Osteocyte (in vitro differentiated cells): ENCODE measurements around the gene GRIK4. TPM values are rescaled to one million over a fixed set of nuclear protein-coding genes. Genes with fewer than 3 reads are reported as not detected.

Experiments used
- DNase-seq: peaks from one replicate; pipeline ENCODE4 v3.0.0; 2021; ENCODE audit warnings: mixed read lengths; ENCODE audit not compliant: unreplicated experiment; ENCODE audit errors: extremely low spot score
- H3K27ac Mint-ChIP-seq: one replicate; pipeline ENCODE4 v1.8.0; 2021; ENCODE audit warnings: mild to moderate bottlenecking, mixed read lengths; ENCODE audit not compliant: unreplicated experiment
- H3K27me3 Mint-ChIP-seq: one replicate; pipeline ENCODE4 v1.8.0; 2021; ENCODE audit warnings: mixed read lengths; ENCODE audit not compliant: unreplicated experiment
- H3K36me3 Mint-ChIP-seq: one replicate; pipeline ENCODE4 v1.8.0; 2021; ENCODE audit warnings: mixed read lengths; ENCODE audit not compliant: unreplicated experiment
- H3K4me1 Mint-ChIP-seq: one replicate; pipeline ENCODE4 v1.8.0; 2021; ENCODE audit warnings: mixed read lengths; ENCODE audit not compliant: unreplicated experiment
- H3K4me3 Mint-ChIP-seq: one replicate; pipeline ENCODE4 v1.8.0; 2021; ENCODE audit warnings: mild to moderate bottlenecking, moderate library complexity, mixed read lengths; ENCODE audit not compliant: unreplicated experiment
- H3K9me3 Mint-ChIP-seq: one replicate; pipeline ENCODE4 v1.8.0; 2021; ENCODE audit warnings: mixed read lengths; ENCODE audit not compliant: unreplicated experiment
- CTCF ChIP-seq: fragments of 200-600 bp; sonication (generic); IDR thresholded peaks from 2 replicates; pipeline ENCODE4 v1.5.0; 2021; ENCODE audit warnings: antibody characterized with exemption, mild to moderate bottlenecking, moderate library complexity
- total RNA-seq: library from RNA; stranded (reverse); gene quantifications from 2 replicates; pipeline ENCODE4 v1.2.1, GENCODE V29; 2021

The GRIK4 gene
- total RNA-seq, 1 donor from 2014 or later, result 0.11 TPM

DNA sequence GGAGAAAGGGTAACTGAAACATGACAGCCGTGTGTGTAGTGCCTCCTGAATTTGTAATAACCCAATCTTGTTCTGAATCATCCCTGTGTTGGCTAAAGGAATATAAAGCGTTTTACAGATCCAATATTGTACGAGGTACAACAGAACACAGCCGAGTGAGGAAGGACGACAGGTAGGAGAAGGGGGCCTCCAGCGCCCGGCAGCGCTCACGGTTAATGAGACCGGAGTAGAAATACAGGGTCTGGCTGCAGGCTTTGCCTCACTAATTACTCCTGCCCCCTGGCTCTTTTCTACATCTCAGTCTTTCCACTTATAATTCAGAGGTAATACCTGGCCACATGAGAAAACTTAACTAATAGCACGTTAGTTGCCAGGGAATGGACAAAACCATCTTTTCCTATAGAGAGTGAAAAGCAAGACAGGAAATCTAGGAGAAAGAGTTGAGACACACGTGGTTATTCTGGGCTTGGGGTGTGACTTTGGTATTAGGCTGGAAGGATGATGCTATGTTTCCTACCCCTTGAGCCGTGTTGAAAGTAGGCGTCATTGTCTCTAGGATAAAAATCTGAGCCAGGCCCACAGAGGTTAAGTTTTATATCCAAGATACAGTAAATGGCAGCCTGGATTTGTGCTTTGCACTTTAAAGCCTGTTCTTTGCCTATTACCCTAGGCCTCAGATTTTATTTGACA lies 54.1 kb downstream of the GRIK4 start:
- H3K27ac Mint-ChIP-seq, result no peak overlapping the region
- no peak for TF ChIP-seq CTCF
- no peak for DNase-seq
- peaks cover 15% of the 10 kb centered on the region for H3K27me3 Mint-ChIP-seq
- H3K4me1 Mint-ChIP-seq, result peaks cover 4% of the 10 kb centered on the region
- no peaks in the 10 kb centered on the region for H3K9me3 Mint-ChIP-seq
- peak overlapping the region; percentile 48 for H3K4me3 Mint-ChIP-seq
- no peaks in the 10 kb centered on the region for H3K36me3 Mint-ChIP-seq

DNA sequence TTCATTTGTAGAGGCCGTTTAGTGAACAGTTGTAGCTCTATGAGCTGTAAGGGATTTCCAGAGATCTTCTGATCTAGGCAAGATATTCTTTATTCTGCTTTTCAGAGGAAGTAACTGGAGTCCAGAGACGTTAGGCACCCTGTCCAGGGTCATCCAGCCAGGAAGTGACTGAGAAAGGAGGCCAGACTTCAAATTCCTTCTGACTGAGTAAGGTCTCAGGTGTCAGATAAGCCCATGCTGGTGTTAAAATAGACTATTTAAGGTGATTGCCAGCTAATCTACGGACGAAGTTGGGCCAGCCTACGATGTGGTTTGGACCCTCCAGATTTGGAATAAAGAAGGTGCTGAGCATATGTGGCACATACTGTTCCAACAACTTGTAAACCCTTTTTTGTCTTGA lies 54.6 kb downstream of the GRIK4 start:
- Mint-ChIP-seq H3K4me1 (peaks cover 4% of the 10 kb centered on the region), H3K27me3 (peaks cover 20% of the 10 kb centered on the region), H3K27ac (no peak overlapping the region), H3K9me3 (no peaks in the 10 kb centered on the region), H3K4me3 (no peak overlapping the region), H3K36me3 (no peaks in the 10 kb centered on the region)
- no peak for TF ChIP-seq CTCF
- no peak for DNase-seq

- Mint-ChIP-seq H3K27ac (no peak overlapping the region), H3K4me3 (no peak overlapping the region), H3K4me1 (peaks cover 4% of the 10 kb centered on the region), H3K27me3 (peaks cover 15% of the 10 kb centered on the region), H3K9me3 (no peaks in the 10 kb centered on the region), H3K36me3 (no peaks in the 10 kb centered on the region)
- DNase-seq, result no peak
- TF ChIP-seq CTCF, result no peak
Observed at GRCh38 chr11:120568572-120569307, 57.2 kb downstream of the GRIK4 start.

DNA sequence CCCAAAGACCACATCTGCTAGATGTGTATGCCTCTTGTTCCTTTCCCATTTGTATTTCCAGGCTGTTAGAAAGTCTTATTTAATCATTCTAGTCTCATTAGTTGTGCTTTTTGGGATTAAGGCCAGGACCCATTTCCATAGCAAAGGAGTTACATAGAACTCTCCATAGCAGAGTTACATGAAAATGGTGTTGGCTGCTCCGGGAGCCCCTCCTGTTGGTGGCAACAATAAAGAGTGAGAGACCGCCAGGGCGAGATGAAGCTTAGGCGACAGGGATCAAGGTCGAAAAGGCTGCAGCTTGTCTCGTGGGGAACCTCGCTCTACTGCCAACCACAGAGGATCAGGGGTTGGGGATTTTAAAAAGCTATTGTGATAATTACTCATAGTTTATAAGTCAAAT lies 58.3 kb downstream of the GRIK4 start:
- Mint-ChIP-seq H3K27me3 (peaks cover 14% of the 10 kb centered on the region), H3K4me3 (no peak overlapping the region), H3K4me1 (peaks cover 4% of the 10 kb centered on the region), H3K36me3 (no peaks in the 10 kb centered on the region), H3K9me3 (no peaks in the 10 kb centered on the region), H3K27ac (no peak overlapping the region)
- TF ChIP-seq CTCF, result no peak
- no peak for DNase-seq

DNA sequence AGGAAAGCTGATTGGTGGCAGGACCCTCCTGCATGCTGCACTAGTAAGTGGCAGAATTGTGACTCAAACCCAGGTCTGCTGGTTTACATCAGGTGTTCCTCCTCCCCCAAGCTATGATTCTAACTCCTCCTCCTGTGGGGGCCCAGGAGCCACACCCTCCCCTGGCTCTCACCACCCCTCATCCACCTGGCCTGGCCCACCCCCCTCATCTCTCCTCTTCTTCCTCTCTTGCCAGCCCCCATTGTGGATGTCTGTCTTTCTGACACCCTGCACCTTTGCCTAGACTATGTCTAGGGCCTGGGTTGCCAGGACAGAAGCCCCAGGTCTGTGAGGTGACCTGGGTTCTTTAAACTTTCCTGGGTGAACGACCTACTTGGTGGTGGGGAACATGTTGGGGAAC lies 59.9 kb downstream of the GRIK4 start:
- Mint-ChIP-seq H3K9me3 (no peaks in the 10 kb centered on the region), H3K27ac (no peak overlapping the region), H3K4me3 (no peak overlapping the region), H3K27me3 (peaks cover 24% of the 10 kb centered on the region), H3K4me1 (no peaks in the 10 kb centered on the region), H3K36me3 (no peaks in the 10 kb centered on the region)
- no peak for TF ChIP-seq CTCF
- DNase-seq, result no peak
